Colonic mucosa (tissue), 4 donors: ENCODE measurements around the gene ANKRD7. TPM values are rescaled to one million over a fixed set of nuclear protein-coding genes. Genes with fewer than 3 reads are reported as not detected.

Source experiments
- DNase-seq: peaks from one replicate; pipeline ENCODE4 v3.0.0-alpha.2; 2020
- H3K27ac ChIP-seq: fragments of 200-600 bp; one replicate; pipeline ENCODE4 v1.8.0; 2021
- H3K27me3 ChIP-seq: fragments of 200-600 bp; one replicate; pipeline ENCODE4 v1.8.0; 2021
- H3K36me3 ChIP-seq: fragments of 200-600 bp; one replicate; pipeline ENCODE4 v1.8.0; 2021
- H3K4me1 ChIP-seq: fragments of 200-600 bp; one replicate; pipeline ENCODE4 v1.8.0; 2021; ENCODE audit warnings: mild to moderate bottlenecking
- H3K4me3 ChIP-seq: fragments of 200-600 bp; one replicate; pipeline ENCODE4 v1.8.0; 2021
- H3K9ac ChIP-seq, 2 donors: one replicate each; pipeline ENCODE4 v1.7.0; 2013; ENCODE audit warnings: control low read depth in 2 of 2, low read depth in 2 of 2, low read length in 2 of 2
- H3K9me3 ChIP-seq: fragments of 200-600 bp; one replicate; pipeline ENCODE4 v1.8.0; 2021
- CTCF ChIP-seq: fragments of 200-600 bp; IDR thresholded peaks from one replicate; pipeline ENCODE4 v1.8.0; 2022; ENCODE audit warnings: antibody characterized with exemption, mild to moderate bottlenecking
- intact Hi-C: fragments of 100-400 bp; cut with DNase I; formaldehyde crosslinking; loops from one replicate; pipeline ENCODE4 v1.14.1; 2022
- total RNA-seq, 2 donors: library from RNA; stranded (reverse); fragmentation: NEBNext Ultra II Directional in 1 of 2; extraction: Animal tissue kit (Norgen Biotek cat#: 25700) in 1 of 2; gene quantifications; one replicate each; pipeline ENCODE4 v1.2.1, GENCODE V29; 2021
- donor health status: healthy.
- donor health status: DM: no; HTN: no; CAD: no.
- donor health status: DM: no; HTN: no; CAD: no.

Gene ANKRD7
- total RNA-seq, 2 donors from 2014 or later: not detected

- H3K27me3 ChIP-seq: no peaks in the 10 kb centered on the region
- DNase-seq: no peak
- no peak overlapping the region for H3K4me3 ChIP-seq
- no peaks in the 10 kb centered on the region for H3K36me3 ChIP-seq
- H3K9me3 ChIP-seq: no peaks in the 10 kb centered on the region
- TF ChIP-seq CTCF: no peak
- no peak overlapping the region for H3K9ac ChIP-seq
- intact Hi-C loops: no loop called here
- no peaks in the 10 kb centered on the region for H3K4me1 ChIP-seq
- H3K27ac ChIP-seq: no peak overlapping the region
Observed at GRCh38 chr7:118218413-118219156, 5.9 kb upstream of the ANKRD7 start.

GRCh38 chr7:118219157-118219512 lies 5.4 kb upstream of the ANKRD7 start:
- no peaks in the 10 kb centered on the region for H3K36me3 ChIP-seq
- H3K4me1 ChIP-seq: no peaks in the 10 kb centered on the region
- H3K27ac ChIP-seq: no peak overlapping the region

GRCh38 chr7:118220583-118220982 lies 3.9 kb upstream of the ANKRD7 start:
- no peak overlapping the region for H3K4me3 ChIP-seq
- intact Hi-C loops: no loop called here

More at GRCh38 chr7:118219157-118219512, 5.4 kb upstream of the ANKRD7 start:
- intact Hi-C loops: no loop called here
- Histone ChIP-seq H3K9ac (no peak overlapping the region), H3K9me3 (no peaks in the 10 kb centered on the region), H3K4me3 (no peak overlapping the region), H3K27me3 (no peaks in the 10 kb centered on the region)
- TF ChIP-seq CTCF: no peak
- DNase-seq: no peak

GRCh38 chr7:118222591-118222990 lies 1.9 kb upstream of the ANKRD7 start:
- H3K9ac ChIP-seq: no peak overlapping the region
- no peaks in the 10 kb centered on the region for H3K27me3 ChIP-seq
- H3K4me1 ChIP-seq: no peaks in the 10 kb centered on the region
- H3K27ac ChIP-seq: no peak overlapping the region
- H3K9me3 ChIP-seq: no peaks in the 10 kb centered on the region
- no peaks in the 10 kb centered on the region for H3K36me3 ChIP-seq
- DNase-seq: no peak
- no peak overlapping the region for H3K4me3 ChIP-seq
- intact Hi-C loops: no loop called here
- TF ChIP-seq CTCF: no peak

More at GRCh38 chr7:118220583-118220982, 3.9 kb upstream of the ANKRD7 start:
- Histone ChIP-seq H3K9me3 (no peaks in the 10 kb centered on the region), H3K9ac (no peak overlapping the region), H3K27ac (no peak overlapping the region), H3K27me3 (no peaks in the 10 kb centered on the region), H3K4me1 (no peaks in the 10 kb centered on the region), H3K36me3 (no peaks in the 10 kb centered on the region)
- DNase-seq: no peak
- TF ChIP-seq CTCF: no peak

GRCh38 chr7:118232837-118233236 lies 8.3 kb downstream of the ANKRD7 start:
- H3K36me3 ChIP-seq: no peaks in the 10 kb centered on the region
- no peak overlapping the region for H3K9ac ChIP-seq
- no peaks in the 10 kb centered on the region for H3K4me1 ChIP-seq
- TF ChIP-seq CTCF: no peak
- no peaks in the 10 kb centered on the region for H3K27me3 ChIP-seq
- DNase-seq: no peak
- no peak overlapping the region for H3K4me3 ChIP-seq
- no peak overlapping the region for H3K27ac ChIP-seq
- no peaks in the 10 kb centered on the region for H3K9me3 ChIP-seq
- intact Hi-C loops: no loop called here
